VCaP (cell line): Measurements from ENCODE around the gene SFRP2.

Source experiments
- H3K27ac ChIP-seq: fragments of 450-650 bp; 2 replicates; pipeline ENCODE4 v1.5.1; 2017
- CTCF ChIP-seq: fragments of 450-650 bp; conservative IDR thresholded peaks from 2 replicates; pipeline ENCODE4 v1.5.1; 2017; ENCODE audit warnings: mild to moderate bottlenecking, moderate library complexity

The SFRP2 gene

GRCh38 chr4:153741541-153741940 is 47.3 kb downstream of the SFRP2 start:
- no peak for TF ChIP-seq CTCF
- H3K27ac ChIP-seq: no peak overlapping the region

GRCh38 chr4:153735906-153736461 is 52.9 kb downstream of the SFRP2 start:
- H3K27ac ChIP-seq: no peak overlapping the region
- TF ChIP-seq CTCF: no peak

- no peak for TF ChIP-seq CTCF
- no peak overlapping the region for H3K27ac ChIP-seq
Observed at GRCh38 chr4:153733751-153734448, 55.0 kb downstream of the SFRP2 start.

- no peak for TF ChIP-seq CTCF
- H3K27ac ChIP-seq: no peak overlapping the region
Observed at GRCh38 chr4:153731239-153731638, 57.6 kb downstream of the SFRP2 start.
